Activated T-helper 1 cell treated with anti-CD3 and anti-CD28 coated beads, Interleukin-2, amount 50 U/mL, for 16 hours (primary cell): ENCODE measurements around the gene AREG.

Experiments
- DNase-seq, 2 donors: peaks; one replicate each; pipeline ENCODE4 v3.0.0-alpha.2; 2020; ENCODE audit warnings: low read depth in 1 of 2, low spot score in 1 of 2

AREG gene

DNA sequence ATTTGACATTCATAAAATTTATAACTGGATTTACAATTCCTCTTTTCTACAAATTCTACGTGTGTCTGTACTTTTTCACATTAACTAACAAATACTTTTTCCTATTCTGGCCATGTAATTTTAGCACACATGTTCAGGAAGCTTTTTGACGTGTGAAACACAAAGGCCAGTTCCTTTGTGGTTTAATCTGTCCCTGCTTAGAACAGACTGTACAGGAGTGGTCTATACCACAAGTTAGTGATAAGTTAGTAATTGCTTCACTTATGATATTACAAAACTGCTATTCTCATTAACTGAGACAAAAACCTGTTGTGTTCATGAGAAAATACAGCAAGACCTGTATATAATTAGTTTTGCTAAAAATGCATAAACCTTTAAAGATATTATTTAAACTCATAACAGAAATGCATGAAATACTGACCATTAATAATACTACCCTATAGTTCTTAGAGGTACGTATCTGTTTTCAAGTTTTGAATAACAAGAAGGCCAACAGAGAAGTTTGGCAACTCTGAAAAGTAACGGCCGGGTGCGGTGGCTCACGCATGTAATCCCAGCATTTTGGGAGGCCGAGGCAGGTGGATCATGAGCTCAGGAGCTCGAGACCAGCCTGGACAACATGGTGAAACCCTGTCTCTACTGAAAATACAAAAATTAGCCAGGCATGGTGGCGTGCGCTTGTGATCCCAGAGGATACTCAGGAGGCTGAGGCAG lies 13.7 kb upstream of the AREG start:
- no peak for DNase-seq

DNA sequence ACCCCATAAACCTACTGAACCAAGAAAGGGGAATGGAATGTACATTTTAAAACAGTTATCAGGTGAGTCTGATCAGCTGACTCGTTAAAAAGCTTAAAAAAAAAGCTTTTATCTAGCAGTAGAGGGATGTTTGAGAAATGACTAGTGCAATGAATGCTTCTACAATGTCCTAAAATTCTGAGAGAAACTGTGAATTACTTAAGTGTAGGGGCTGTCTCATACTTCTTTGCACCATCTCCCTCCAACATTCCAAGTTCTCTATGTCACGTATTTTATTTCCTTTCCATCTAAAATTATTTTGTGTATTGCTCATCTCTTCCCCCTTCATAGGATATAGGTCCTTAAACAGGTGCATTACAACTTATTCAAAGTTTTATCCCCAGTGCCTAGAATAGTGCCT lies 11.9 kb upstream of the AREG start:
- DNase-seq = no peak

GRCh38 chr4:74433541-74434172 lies 11.3 kb upstream of the AREG start:
- no peak for DNase-seq

DNA sequence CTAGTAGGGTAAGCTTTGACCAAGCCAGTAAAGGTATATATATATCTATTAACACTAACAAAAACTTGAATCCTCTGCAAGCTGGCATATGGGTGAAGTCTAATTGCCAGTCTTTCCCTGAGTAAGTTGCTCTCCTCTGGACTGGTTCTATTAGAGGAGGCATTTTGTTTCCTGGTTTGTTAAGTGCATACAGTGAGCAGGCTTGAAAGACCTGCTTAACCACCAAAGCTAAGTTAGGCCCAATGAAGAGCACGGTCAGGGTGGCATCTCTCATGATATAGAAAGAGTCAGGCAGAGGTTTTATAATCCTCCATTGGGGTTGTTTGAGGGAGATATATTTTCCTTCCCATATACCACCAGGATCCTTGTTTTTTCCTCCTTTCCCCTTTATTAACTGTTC lies 9.6 kb upstream of the AREG start:
- DNase-seq = no peak

DNA sequence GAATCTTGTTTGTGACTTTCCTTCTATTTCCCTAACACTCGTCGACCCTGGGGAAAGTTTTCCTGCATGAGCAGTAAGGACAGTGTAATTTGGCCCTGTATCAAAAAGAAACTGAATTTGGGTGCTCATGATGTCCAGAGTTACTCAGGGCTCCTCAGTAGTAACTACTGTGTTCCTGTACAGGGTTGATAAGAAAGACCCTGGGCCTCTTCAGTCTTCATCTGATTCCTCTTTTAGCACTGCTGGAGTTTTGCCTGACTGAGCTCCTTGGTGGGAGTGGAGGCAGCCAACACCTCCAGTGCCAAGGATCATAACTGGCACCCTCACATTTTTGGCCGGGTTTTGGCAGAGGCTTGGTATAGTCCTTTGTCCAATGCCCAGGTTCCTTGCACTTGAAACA lies 7.1 kb upstream of the AREG start:
- DNase-seq = no peak

DNA sequence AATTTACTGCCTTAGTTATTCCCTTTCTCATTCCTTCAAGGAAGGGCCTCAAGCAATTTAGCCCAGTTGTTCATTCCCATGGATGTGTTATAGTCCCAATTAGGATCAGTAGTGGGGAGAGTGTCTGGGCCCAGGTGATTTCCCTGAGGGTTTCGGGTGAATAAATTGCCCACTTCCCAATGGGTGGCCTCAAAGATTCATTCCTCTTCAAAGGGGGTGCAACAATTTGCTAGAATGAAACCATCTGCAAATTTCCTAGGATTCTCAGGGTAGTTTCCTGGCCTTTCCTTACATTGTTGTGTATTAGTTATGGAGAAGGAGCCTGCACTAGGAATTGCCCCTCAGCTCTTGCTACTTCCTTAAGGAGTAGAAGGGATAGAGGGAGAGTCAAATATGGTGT lies 6.3 kb upstream of the AREG start:
- no peak for DNase-seq

- DNase-seq = no peak
Measured at GRCh38 chr4:74439952-74440351, 5.0 kb upstream of the AREG start.

GRCh38 chr4:74440356-74440755 lies 4.6 kb upstream of the AREG start:
- no peak for DNase-seq

DNA sequence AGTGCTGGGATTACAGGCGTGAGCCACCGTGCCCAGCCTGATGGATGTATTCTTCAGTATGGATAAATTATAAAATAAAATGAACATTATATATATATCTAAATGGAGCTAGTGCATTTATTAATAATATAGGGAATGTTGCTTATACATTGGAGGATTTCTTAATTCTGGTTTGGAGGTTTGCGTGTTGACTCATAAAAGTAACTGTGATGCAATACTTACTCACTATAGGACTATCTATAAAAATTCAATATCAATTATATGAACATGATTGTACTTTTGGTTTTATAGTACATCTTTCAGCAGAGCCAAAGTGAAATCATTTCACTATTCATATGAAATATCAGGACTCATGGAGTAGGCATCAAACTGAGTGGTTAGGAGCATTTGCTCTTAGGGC lies 3.2 kb upstream of the AREG start:
- DNase-seq = no peak

DNA sequence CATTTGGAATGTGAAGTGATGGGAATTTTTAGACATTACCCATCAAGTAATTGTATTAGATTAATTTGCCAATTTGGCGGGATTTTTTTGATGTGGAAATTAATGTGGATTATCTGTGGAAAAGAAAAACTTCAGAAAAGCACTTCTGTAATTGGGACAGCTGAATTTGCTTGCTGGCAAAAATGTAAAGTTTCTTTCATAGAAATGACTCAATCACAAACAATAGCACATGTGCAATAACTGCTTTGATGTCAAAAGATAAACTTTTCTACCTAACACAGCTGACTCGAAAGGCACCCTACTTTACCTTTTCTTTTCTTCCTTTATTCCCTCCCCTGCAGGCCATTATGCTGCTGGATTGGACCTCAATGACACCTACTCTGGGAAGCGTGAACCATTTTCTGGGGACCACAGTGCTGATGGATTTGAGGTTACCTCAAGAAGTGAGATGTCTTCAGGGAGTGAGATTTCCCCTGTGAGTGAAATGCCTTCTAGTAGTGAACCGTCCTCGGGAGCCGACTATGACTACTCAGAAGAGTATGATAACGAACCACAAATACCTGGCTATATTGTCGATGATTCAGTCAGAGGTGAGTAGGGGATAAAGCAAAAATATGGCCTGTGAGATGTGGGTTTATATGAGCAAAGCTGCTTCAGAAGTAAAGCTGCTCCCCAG lies 1.4 kb downstream of the AREG start:
- no peak for DNase-seq

- no peak for DNase-seq
Measured at GRCh38 chr4:74446896-74447295, 2.0 kb downstream of the AREG start.

DNA sequence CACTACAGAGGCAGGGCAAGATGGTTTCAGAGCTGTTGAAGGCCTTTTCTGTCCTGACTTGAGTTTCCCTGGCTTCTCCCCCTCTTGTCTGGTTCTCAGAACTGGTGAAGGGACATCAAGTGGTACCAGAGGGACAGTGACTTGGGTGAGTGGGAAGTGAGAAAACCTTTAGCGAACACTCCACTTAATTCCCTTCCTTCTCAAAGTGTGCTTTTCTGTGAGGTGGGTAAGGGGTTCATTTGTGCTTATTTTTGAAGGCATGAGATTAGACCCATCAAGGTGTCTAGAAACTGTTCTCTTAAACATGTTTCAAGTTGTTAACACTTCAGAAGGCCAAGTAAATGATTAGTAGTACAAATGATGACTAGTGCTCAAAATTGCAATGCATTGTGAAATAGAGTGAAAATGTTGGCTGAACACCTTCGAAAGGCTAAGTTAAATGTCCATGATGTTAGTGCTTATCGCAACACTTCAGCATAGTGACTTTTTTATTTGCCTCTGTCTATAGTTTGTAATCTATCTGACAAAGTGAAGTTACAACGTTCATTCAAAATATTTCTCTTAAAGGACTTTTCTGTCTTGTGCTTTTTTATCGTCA lies 2.8 kb downstream of the AREG start:
- no peak for DNase-seq

DNA sequence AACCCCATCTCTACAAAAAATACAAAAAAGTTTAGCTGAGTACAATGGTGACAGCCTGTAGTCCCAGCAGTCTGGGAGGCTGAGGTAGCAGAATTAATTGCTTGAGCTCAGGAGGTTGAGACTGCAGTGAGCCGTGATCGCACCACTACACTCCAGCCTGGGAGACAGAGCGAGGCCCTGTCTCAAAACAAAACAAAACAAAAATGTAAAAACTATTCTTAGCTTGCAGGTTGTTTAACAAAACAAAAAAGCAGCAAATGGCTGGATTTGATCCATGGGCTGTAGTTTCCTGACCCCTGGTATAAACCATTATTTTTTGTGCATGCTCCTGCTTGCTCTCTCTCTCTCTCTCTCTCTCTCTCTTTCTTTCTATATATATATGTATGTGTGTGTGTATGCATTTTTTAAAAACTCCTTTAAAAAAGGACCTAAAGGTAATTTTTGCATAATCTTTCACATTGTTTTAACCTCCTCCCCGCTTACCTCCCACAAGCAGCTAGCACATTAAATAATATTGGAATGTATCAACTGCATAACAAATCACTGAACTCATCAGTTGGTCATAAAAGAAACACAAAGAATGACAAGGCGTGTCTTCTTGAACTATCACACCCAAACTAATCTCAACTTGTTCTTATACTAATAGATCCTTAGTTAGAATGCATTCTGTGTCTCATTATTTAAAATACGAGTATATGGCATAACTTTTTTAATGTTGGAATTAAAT lies 4.8 kb downstream of the AREG start:
- no peak for DNase-seq

GRCh38 chr4:74450298-74450683 lies 5.4 kb downstream of the AREG start:
- DNase-seq = no peak

GRCh38 chr4:74451214-74451661 lies 6.3 kb downstream of the AREG start:
- DNase-seq = no peak

DNA sequence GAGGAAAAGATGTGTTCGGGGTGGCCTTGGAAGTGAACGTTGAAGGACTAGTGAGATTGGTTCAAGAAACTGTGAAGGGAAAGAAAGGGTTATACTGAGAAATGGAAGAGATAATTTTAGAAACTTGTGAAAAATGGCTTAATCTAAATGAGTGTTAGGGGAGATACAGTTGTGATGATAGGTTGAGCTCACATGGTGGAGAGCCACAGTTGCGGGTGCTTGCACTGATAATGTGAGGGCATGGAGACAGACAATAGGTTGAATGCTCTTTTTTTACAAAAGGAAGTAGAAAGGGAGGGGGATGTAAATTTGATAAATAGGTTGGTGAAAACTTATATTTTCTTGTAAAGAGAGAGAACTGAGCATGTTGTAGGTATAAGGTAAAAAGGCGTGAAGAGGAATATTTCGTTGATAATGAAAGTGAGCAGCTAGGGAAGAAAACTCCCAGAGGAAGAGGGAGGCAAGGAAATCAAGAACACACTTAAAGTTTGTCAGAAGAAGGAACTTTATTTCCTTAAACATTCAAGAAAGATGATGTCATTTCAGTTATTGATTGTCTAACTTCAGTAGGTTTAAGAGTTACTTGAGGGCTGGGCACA lies 8.2 kb downstream of the AREG start:
- no peak for DNase-seq

DNA sequence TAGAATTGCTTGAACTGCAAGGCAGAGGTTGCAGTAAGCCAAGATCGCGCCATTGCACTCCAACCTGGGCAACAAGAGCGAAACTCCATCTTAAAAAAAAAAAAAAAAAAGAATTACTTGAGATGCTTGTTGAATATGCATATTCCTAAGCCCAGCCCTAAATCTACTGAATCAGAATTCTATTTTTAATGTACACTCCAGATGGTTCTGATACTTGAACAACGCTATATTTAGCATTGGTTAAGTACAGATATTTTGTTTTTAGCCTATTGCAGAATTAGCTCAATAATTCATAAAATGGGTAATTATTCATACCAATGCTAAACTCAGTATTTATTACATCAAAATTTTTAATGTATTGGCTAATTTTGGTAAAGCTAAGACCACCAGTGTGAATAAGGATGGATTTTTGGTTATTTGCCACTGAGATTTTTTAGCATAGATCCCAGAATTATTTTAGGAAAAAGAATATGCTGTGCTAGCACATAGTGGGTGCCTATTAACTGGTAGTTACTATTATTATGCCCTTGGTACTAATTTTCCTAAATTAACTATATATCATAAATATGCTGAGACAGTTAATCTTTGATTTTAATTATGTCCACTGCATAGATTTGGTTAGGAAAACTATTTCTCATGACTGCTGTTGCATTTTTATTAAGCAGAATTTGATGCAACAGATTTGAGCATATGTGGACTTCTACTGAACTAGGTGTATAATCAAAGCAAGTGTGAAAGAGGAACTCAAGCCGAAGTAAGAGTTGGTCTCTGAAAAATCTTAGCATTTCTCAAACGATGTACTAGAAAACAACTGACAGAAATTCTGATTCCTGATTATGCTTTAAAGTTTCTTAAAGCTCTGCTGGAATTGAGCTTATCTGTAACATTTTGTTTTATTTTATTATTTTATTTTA lies 9.2 kb downstream of the AREG start:
- no peak for DNase-seq

DNA sequence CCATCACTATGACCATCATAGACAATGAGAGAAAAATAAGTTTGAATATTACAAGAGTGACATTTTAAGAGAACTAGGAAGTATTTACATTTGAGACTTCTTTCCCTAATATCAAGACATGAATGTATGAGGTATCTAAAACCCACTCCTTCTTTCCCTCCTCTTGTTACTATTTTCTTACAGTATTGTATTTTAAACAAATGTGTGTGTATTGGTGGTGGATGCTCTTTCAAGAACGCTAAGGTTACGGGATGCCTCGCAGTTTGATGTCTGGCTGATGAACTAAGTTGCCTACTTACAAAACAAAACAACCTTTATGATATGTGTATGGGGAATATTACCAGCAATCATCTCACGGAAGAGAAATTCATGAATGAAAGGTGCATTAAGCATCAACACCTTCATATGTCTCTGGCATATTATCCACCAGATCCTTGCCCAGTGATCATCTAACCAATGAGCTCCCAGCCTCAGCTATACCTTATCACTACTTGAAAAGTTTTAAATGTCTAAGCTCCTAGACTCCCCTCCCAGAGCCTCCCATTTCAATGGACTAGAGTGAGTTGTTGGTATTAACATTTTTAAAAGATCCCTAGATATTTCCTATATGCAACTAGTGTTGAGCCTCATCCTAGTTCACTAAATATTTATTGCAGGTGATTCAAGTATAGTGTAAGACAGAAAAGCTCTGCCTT lies 10.6 kb downstream of the AREG start:
- DNase-seq = no peak

GRCh38 chr4:74456056-74456744 lies 11.3 kb downstream of the AREG start:
- no peak for DNase-seq
